GM13977 (cell line): ENCODE data around the gene MTURN.

ENCODE experiments used
- DNase-seq: peaks from one replicate; pipeline ENCODE4 v3.0.0; 2012; ENCODE audit warnings: low spot score
- CTCF ChIP-seq: IDR thresholded peaks from 2 replicates; pipeline ENCODE4 v1.5.1; 2012; ENCODE audit warnings: mild to moderate bottlenecking, control low read depth; ENCODE audit not compliant: insufficient read depth; ENCODE audit errors: extremely low read depth, missing control alignments
- in situ Hi-C: fragments of 300-500 bp; cut with MboI; formaldehyde crosslinking; loops from one replicate; pipeline ENCODE4 v1.12.0; 2022; ENCODE audit warnings: low sequenced_read_pairs, low pct_unique_long_range_greater_than_20kb, mixed read lengths, inconsistent platforms; ENCODE audit not compliant: unreplicated experiment

The MTURN gene

GRCh38 chr7:30134611-30135300 is at the start of gene MTURN:
MTURN (plus strand) TSS chr7:30134986; CDS start chr7:30135137, 151 bp downstream.
- peak; percentile 97 for DNase-seq
- in situ Hi-C loops = no loop called here
- TF ChIP-seq CTCF = no peak

GRCh38 chr7:30086529-30086928 is 48.3 kb upstream of the MTURN start:
- in situ Hi-C loops = no loop called here
- TF ChIP-seq CTCF = no peak
- DNase-seq = no peak

GRCh38 chr7:30087371-30087770 is 47.4 kb upstream of the MTURN start:
- peak; percentile 11 for DNase-seq
- TF ChIP-seq CTCF = no peak
- in situ Hi-C loops = no loop called here

GRCh38 chr7:30088362-30088761 is 46.4 kb upstream of the MTURN start:
- in situ Hi-C loops = no loop called here
- no peak for DNase-seq
- no peak for TF ChIP-seq CTCF

GRCh38 chr7:30090111-30090510 is 44.7 kb upstream of the MTURN start:
- DNase-seq = no peak
- in situ Hi-C loops = no loop called here
- no peak for TF ChIP-seq CTCF

GRCh38 chr7:30091491-30091912 is 43.3 kb upstream of the MTURN start:
- TF ChIP-seq CTCF = no peak
- DNase-seq = no peak

GRCh38 chr7:30091987-30092386 is 42.8 kb upstream of the MTURN start:
- no peak for TF ChIP-seq CTCF
- in situ Hi-C loops = no loop called here
- DNase-seq = no peak

More at GRCh38 chr7:30091491-30091912, 43.3 kb upstream of the MTURN start:
- in situ Hi-C loops = no loop called here
